Measurements from ENCODE around the gene FOSL2. TPM values are rescaled to one million over a fixed set of nuclear protein-coding genes. Genes with fewer than 3 reads are reported as not detected.

Gene FOSL2
- total and polyA plus RNA-seq, 10 of the 15 experiments (the other 5 are each of a cell fraction or from before 2014, with no cell fraction given): 0.05 to 1.3 (median 0.34) TPM

GRCh38 chr2:28394331-28394877 lies 1.7 kb downstream of the FOSL2 start:
- H3K4me1 ChIP-seq (ENCODE audit: control insufficient read depth, insufficient read depth, low read length): 0 out of 2 replicates have a peak, but pooled peaks cover 4% of the 10 kb centered on the region
- in situ Hi-C loops (cut with MboI) (no loop called here), intact Hi-C loops (cut with micrococcal nuclease; ENCODE audit: unreplicated experiment) (loop anchor here (5.0 to 10.0 kb wide), 2 partner anchors 240 to 502 kb away; partner anchors contain the start of genes BABAM2 and RBKS)
- no peak overlapping the region; the same call in 1 of the 2 replicates for H3K9ac ChIP-seq (ENCODE audit: control insufficient read depth, insufficient read depth, low read length)
- ChIA-PET SMC1A (ENCODE audit: uncharacterized antibody, unreplicated experiment) (no interaction called here), POLR2A (no interaction called here), CTCF (no interaction called here), RAD21 (ENCODE audit: unreplicated experiment) (no interaction called here)
- H3K27me3 ChIP-seq (replicated peaks in 1 of 2; ENCODE audit: control insufficient read depth in 2 of 2, insufficient read depth in 2 of 2, low read length in 1 of 2): 0 out of 4 replicates have a peak, but pooled peaks cover under 1 to 2% of the 10 kb centered on the region in 2 experiments
- WGBS (ENCODE audit: insufficient coverage, insufficient replicate concordance, low lambda C conversion rate, missing lambda C conversion rate): 57% methylated on average over 18 of the region's 21 CpGs
- no peaks in the 10 kb centered on the region for H3K36me3 ChIP-seq (ENCODE audit: control insufficient read depth in 2 of 2, insufficient read depth in 2 of 2, low read length in 1 of 2)
- no peak overlapping the region for H3K27ac ChIP-seq (ENCODE audit: control insufficient read depth, insufficient read depth)
- TSS peak; percentile 32 for BruUV-seq (replicated peaks)
- H3K4me3 ChIP-seq: peak overlapping the region; percentile 42; the same call in 1 of the 2 replicates
- no peaks in the 10 kb centered on the region for H3K9me3 ChIP-seq (replicated peaks; ENCODE audit: control insufficient read depth, insufficient read depth, low read length)
- DNase-seq (ENCODE audit: low read depth, low spot score): no peak
- no peak overlapping the region; the same call in 1 of the 2 replicates for H2AFZ ChIP-seq (ENCODE audit: control insufficient read depth, low read depth, low read length)
- TF ChIP-seq ZBTB4 (CRISPR knock-in tag; IDR thresholded peaks at IDR 0.05) (no peak), FOXK2 (IDR thresholded peaks at IDR 0.05) (0 out of 2 replicates have a peak, but pooled peaks have one; percentile 10)
- H4K20me1 ChIP-seq (ENCODE audit: control insufficient read depth, insufficient read depth): no peaks in the 10 kb centered on the region
- H3K79me2 ChIP-seq (ENCODE audit: control insufficient read depth, insufficient read depth, low read length): no peaks in the 10 kb centered on the region
- H3K4me2 ChIP-seq (ENCODE audit: control insufficient read depth, insufficient read depth): peak overlapping the region; percentile 44; the same call in 1 of the 2 replicates
- ATAC-seq: no peak
- FAIRE-seq: no peak

- WGBS (ENCODE audit: insufficient coverage, insufficient replicate concordance, low lambda C conversion rate, missing lambda C conversion rate): 97% methylated on average over 7 of the region's 7 CpGs
- intact Hi-C loops (cut with micrococcal nuclease; ENCODE audit: unreplicated experiment): loop anchor here (5.0 to 10.0 kb wide), 2 partner anchors 240 to 503 kb away; partner anchors contain the start of genes BABAM2 and RBKS
- H3K4me2 ChIP-seq (ENCODE audit: control insufficient read depth, insufficient read depth): peak overlapping the region; percentile 27; the same call in 1 of the 2 replicates
- 0 out of 2 replicates have a peak, but pooled peaks cover 4% of the 10 kb centered on the region for H3K4me1 ChIP-seq (ENCODE audit: control insufficient read depth, insufficient read depth, low read length)
- ChIA-PET POLR2A (no interaction called here), CTCF (interaction anchor here (1.6 kb wide), 1 partner anchor 640 kb away, joined by 5 read pairs; no protein-coding TSS in a partner anchor), RAD21 (ENCODE audit: unreplicated experiment) (no interaction called here), SMC1A (ENCODE audit: uncharacterized antibody, unreplicated experiment) (no interaction called here)
- no peaks in the 10 kb centered on the region for H3K9me3 ChIP-seq (replicated peaks; ENCODE audit: control insufficient read depth, insufficient read depth, low read length)
- no peak for FAIRE-seq
- no peak for DNase-seq (ENCODE audit: low read depth, low spot score)
- no peak for TF ChIP-seq PRDM15 (CRISPR knock-in tag; IDR thresholded peaks at IDR 0.05)
- H3K27me3 ChIP-seq (replicated peaks in 1 of 2; ENCODE audit: control insufficient read depth in 2 of 2, insufficient read depth in 2 of 2, low read length in 1 of 2): 0 out of 4 replicates have a peak, but pooled peaks cover 0 to 2% of the 10 kb centered on the region in 2 experiments
- H3K4me3 ChIP-seq: 0 out of 2 replicates have a peak overlapping the region, but pooled peaks have one; percentile 8
- no peak overlapping the region for H3K27ac ChIP-seq (ENCODE audit: control insufficient read depth, insufficient read depth)
- H3K36me3 ChIP-seq (ENCODE audit: control insufficient read depth in 2 of 2, insufficient read depth in 2 of 2, low read length in 1 of 2): no peaks in the 10 kb centered on the region
- in situ Hi-C loops (cut with MboI): no loop called here
- ATAC-seq: no peak
- H3K79me2 ChIP-seq (ENCODE audit: control insufficient read depth, insufficient read depth, low read length): no peaks in the 10 kb centered on the region
- BruUV-seq (replicated peaks): no TSS peak
- no peak overlapping the region for H3K9ac ChIP-seq (ENCODE audit: control insufficient read depth, insufficient read depth, low read length)
- H2AFZ ChIP-seq (ENCODE audit: control insufficient read depth, low read depth, low read length): no peak overlapping the region
- H4K20me1 ChIP-seq (ENCODE audit: control insufficient read depth, insufficient read depth): no peaks in the 10 kb centered on the region
Measured at GRCh38 chr2:28394997-28395333, 2.3 kb downstream of the FOSL2 start.

Measured in GM12878 (cell line).